ENCODE results near the gene MTCH1. TPM values are rescaled to one million over a fixed set of nuclear protein-coding genes. Genes with fewer than 3 reads are reported as not detected.

The MTCH1 gene
- total and polyA plus RNA-seq, 2 of the 4 experiments (the other 2 are of a cell fraction): 215 to 263 TPM

DNA sequence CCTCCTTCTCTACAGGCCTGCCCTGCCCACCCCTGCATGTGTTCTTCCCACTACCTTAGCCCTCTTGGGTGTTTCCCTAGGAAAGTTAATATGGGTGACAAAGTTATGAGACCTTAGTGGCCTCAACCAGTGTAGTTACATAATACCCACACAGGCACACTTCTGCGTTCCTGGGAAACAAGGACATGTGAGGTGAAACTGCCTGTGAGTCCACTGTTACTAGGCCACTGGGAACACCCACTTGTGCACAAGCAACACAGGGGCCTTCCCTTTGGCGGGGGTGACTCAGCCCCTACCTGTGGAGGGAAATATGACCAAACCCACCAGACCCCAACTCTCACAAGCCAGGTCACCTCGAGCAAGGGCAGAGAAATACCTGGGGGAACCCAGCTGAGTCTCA, 18.7 kb downstream of the MTCH1 start:
- ChIA-PET CTCF (no interaction called here), POLR2A (ENCODE audit: unreplicated experiment) (no interaction called here)
- H3K18ac ChIP-seq (ENCODE audit: low read depth, low read length): no peak overlapping the region
- in situ Hi-C loops (cut with MboI; ENCODE audit: low sequenced_read_pairs) (no loop called here), intact Hi-C loops (cut with micrococcal nuclease) (no loop called here), dilution Hi-C loops (cut with HindIII; ENCODE audit: low sequenced_read_pairs, unreplicated experiment) (no loop called here)
- H2AFZ ChIP-seq (replicated peaks; ENCODE audit: low read length, poor library complexity): no peak overlapping the region
- H3K14ac ChIP-seq (replicated peaks; ENCODE audit: low read depth, low read length): no peak overlapping the region
- no peaks in the 10 kb centered on the region for H3K4me1 ChIP-seq (ENCODE audit: control insufficient read depth, insufficient read depth, low read length)
- no peak overlapping the region for H3K56ac ChIP-seq (ENCODE audit: extremely low read depth, insufficient read depth, low read length)
- no peak overlapping the region for H3K4me3 ChIP-seq (ENCODE audit: insufficient read depth, low read depth, low read length)
- no peak overlapping the region for H2BK5ac ChIP-seq (ENCODE audit: low read depth, low read length, poor library complexity, severe bottlenecking)
- H2AK9ac ChIP-seq (replicated peaks; ENCODE audit: low read depth, low read length, poor library complexity): no peak overlapping the region
- H4K91ac ChIP-seq (ENCODE audit: insufficient read depth, low read depth, low read length): no peak overlapping the region
- peaks cover 56% of the 10 kb centered on the region for H3K36me3 ChIP-seq (ENCODE audit: control insufficient read depth, insufficient read depth, low read length)
- no peak overlapping the region for H3K4me2 ChIP-seq (ENCODE audit: low read depth, low read length)
- H2BK20ac ChIP-seq (ENCODE audit: low read depth, low read length): no peak overlapping the region
- no TSS peak for BruUV-seq (replicated peaks)
- ATAC-seq (ENCODE audit: low read depth) (no peak), DNase-seq (no peak)
- peaks cover 15 to 21% of the 10 kb centered on the region in 2 experiments; a peak in 3 of 4 replicates for H3K79me1 ChIP-seq (ENCODE audit: low read depth in 1 of 2, low read length in 2 of 2)
- H2BK15ac ChIP-seq (ENCODE audit: low read depth, low read length): no peak overlapping the region
- no peak overlapping the region for H3K9ac ChIP-seq (ENCODE audit: low read depth, low read length)
- H2BK120ac ChIP-seq (ENCODE audit: low read depth, low read length): no peak overlapping the region
- no peaks in the 10 kb centered on the region for H3K9me1 ChIP-seq (ENCODE audit: insufficient read depth, low read length)
- H3K23ac ChIP-seq (ENCODE audit: low read depth, low read length): no peak overlapping the region
- no peak overlapping the region for H4K8ac ChIP-seq (ENCODE audit: low read depth in 2 of 2, low read length in 2 of 2)
- H2AK5ac ChIP-seq (ENCODE audit: low read depth, low read length): no peak overlapping the region
- H3K4ac ChIP-seq (ENCODE audit: low read depth, low read length): no peak overlapping the region
- H4K20me1 ChIP-seq (ENCODE audit: insufficient read depth, low read length): peaks cover 21% of the 10 kb centered on the region
- TF ChIP-seq NFE2L2 (IDR thresholded peaks at IDR 0.05; ENCODE audit: low read depth, low read length): no peak
- no peak for TF ChIP-seq USF2 (IDR thresholded peaks at IDR 0.05; ENCODE audit: low read depth, low read length)
- TF ChIP-seq MXI1 (IDR thresholded peaks at IDR 0.05; ENCODE audit: borderline replicate concordance, low read depth, low read length): no peak
- H3K27me3 ChIP-seq (ENCODE audit: control insufficient read depth, insufficient read depth, low read length): no peaks in the 10 kb centered on the region
- WGBS, 2 experiments (ENCODE audit: extremely low coverage in 2 of 2, insufficient read length in 1 of 2): no CpG with 5 or more reads among the region's 3 CpGs
- no peak overlapping the region for H4K5ac ChIP-seq (ENCODE audit: low read depth, low read length)
- no peaks in the 10 kb centered on the region for H3K9me3 ChIP-seq (ENCODE audit: control insufficient read depth, insufficient read depth, low read length)
- H3K27ac ChIP-seq (ENCODE audit: insufficient read depth, low read length): no peak overlapping the region

Measured in IMR-90 (cell line).